Ishikawa (cell line): Measurements from ENCODE around the gene MLKL.

Experiments used
- CEBPB ChIP-seq: IDR thresholded peaks from 2 replicates; pipeline ENCODE4 v1.6.1; 2012
- CREB1 ChIP-seq: IDR thresholded peaks from 2 replicates; pipeline ENCODE4 v1.6.1; 2012; ENCODE audit warnings: low read depth
- EGR1 ChIP-seq: IDR thresholded peaks from 2 replicates; pipeline ENCODE4 v1.6.1; 2012
- EP300 ChIP-seq: IDR thresholded peaks from 2 replicates; pipeline ENCODE4 v1.6.1; 2012; ENCODE audit warnings: borderline replicate concordance
- FOXM1 ChIP-seq: IDR thresholded peaks from 2 replicates; pipeline ENCODE4 v1.6.1; 2012; ENCODE audit warnings: low read depth, borderline replicate concordance
- NFIC ChIP-seq: IDR thresholded peaks from 2 replicates; pipeline ENCODE4 v1.6.1; 2012
- RAD21 ChIP-seq: IDR thresholded peaks from 2 replicates; pipeline ENCODE4 v1.6.1; 2012; ENCODE audit warnings: low read depth
- TAF1 ChIP-seq: IDR thresholded peaks from 2 replicates; pipeline ENCODE4 v1.6.1; 2012; ENCODE audit warnings: low read depth, mild to moderate bottlenecking
- TCF12 ChIP-seq: IDR thresholded peaks from 2 replicates; pipeline ENCODE4 v1.6.1; 2012; ENCODE audit warnings: low read depth
- TEAD4 ChIP-seq: IDR thresholded peaks from 2 replicates; pipeline ENCODE4 v1.6.1; 2012
- USF1 ChIP-seq: IDR thresholded peaks from 2 replicates; pipeline ENCODE4 v1.6.1; 2012
- YY1 ChIP-seq: IDR thresholded peaks from 2 replicates; pipeline ENCODE4 v1.6.1; 2012; ENCODE audit warnings: low read depth
- ZBTB7A ChIP-seq: IDR thresholded peaks from 2 replicates; pipeline ENCODE4 v1.6.1; 2012; ENCODE audit warnings: low read depth
- TF ChIP-seq, protein P1 (sequence below): IDR thresholded peaks from 2 replicates; pipeline ENCODE4 v1.6.1; 2012; ENCODE audit warnings: low read depth, mild to moderate bottlenecking
- TF ChIP-seq, protein P2 (sequence below): IDR thresholded peaks from 2 replicates; pipeline ENCODE4 v1.6.1; 2012

Gene MLKL

GRCh38 chr16:74657870-74658642 is 42.6 kb downstream of the MLKL start:
- TF ChIP-seq, protein P1, sequence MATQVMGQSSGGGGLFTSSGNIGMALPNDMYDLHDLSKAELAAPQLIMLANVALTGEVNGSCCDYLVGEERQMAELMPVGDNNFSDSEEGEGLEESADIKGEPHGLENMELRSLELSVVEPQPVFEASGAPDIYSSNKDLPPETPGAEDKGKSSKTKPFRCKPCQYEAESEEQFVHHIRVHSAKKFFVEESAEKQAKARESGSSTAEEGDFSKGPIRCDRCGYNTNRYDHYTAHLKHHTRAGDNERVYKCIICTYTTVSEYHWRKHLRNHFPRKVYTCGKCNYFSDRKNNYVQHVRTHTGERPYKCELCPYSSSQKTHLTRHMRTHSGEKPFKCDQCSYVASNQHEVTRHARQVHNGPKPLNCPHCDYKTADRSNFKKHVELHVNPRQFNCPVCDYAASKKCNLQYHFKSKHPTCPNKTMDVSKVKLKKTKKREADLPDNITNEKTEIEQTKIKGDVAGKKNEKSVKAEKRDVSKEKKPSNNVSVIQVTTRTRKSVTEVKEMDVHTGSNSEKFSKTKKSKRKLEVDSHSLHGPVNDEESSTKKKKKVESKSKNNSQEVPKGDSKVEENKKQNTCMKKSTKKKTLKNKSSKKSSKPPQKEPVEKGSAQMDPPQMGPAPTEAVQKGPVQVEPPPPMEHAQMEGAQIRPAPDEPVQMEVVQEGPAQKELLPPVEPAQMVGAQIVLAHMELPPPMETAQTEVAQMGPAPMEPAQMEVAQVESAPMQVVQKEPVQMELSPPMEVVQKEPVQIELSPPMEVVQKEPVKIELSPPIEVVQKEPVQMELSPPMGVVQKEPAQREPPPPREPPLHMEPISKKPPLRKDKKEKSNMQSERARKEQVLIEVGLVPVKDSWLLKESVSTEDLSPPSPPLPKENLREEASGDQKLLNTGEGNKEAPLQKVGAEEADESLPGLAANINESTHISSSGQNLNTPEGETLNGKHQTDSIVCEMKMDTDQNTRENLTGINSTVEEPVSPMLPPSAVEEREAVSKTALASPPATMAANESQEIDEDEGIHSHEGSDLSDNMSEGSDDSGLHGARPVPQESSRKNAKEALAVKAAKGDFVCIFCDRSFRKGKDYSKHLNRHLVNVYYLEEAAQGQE: no peak
- TF ChIP-seq FOXM1: no peak
- no peak for TF ChIP-seq TAF1
- TF ChIP-seq TEAD4: no peak
- no peak for TF ChIP-seq NFIC
- TF ChIP-seq USF1: no peak
- TF ChIP-seq, protein P2, sequence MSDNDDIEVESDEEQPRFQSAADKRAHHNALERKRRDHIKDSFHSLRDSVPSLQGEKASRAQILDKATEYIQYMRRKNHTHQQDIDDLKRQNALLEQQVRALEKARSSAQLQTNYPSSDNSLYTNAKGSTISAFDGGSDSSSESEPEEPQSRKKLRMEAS: no peak
- TF ChIP-seq TCF12: no peak
- no peak for TF ChIP-seq CEBPB
- TF ChIP-seq ZBTB7A: no peak
- TF ChIP-seq RAD21: no peak
- no peak for TF ChIP-seq YY1
- no peak for TF ChIP-seq EP300
- no peak for TF ChIP-seq CREB1
- TF ChIP-seq EGR1: no peak

GRCh38 chr16:74654536-74655050 is 46.1 kb downstream of the MLKL start:
- TF ChIP-seq RAD21 (no peak), NFIC (no peak), USF1 (no peak), EGR1 (no peak), FOXM1 (no peak), ZBTB7A (no peak), CEBPB (no peak), TAF1 (no peak)

- no peak for TF ChIP-seq FOXM1
- no peak for TF ChIP-seq YY1
- TF ChIP-seq USF1: no peak
- TF ChIP-seq, protein P1: no peak
- TF ChIP-seq TCF12: no peak
- TF ChIP-seq TEAD4: no peak
- TF ChIP-seq RAD21: no peak
- no peak for TF ChIP-seq ZBTB7A
- TF ChIP-seq EGR1: no peak
- no peak for TF ChIP-seq EP300
- TF ChIP-seq, protein P2: no peak
These were observed 48.4 kb downstream of the MLKL start for GRCh38 chr16:74652249-74652648.

GRCh38 chr16:74651841-74652240 is 48.8 kb downstream of the MLKL start:
- TF ChIP-seq TAF1 (no peak), EP300 (no peak), CREB1 (no peak), EGR1 (no peak), RAD21 (no peak), TEAD4 (no peak), TCF12 (no peak), ZBTB7A (no peak), CEBPB (no peak), NFIC (no peak), USF1 (no peak), FOXM1 (no peak), YY1 (no peak)
- TF ChIP-seq, protein P1: no peak
- TF ChIP-seq, protein P2: no peak
